Ovary (tissue), 9 donors: ENCODE measurements around the gene RTN4IP1. TPM values are rescaled to one million over a fixed set of nuclear protein-coding genes. Genes with fewer than 3 reads are reported as not detected.

Experiments
- DNase-seq, 5 donors: peaks; one replicate each; pipeline ENCODE4 v3.0.0-alpha.2; 2019 to 2020
- H3K27ac ChIP-seq, 2 donors: fragments of 200-600 bp; one replicate each; pipeline versions ENCODE4 v1.5.1 to v1.8.0; 2019 to 2022
- H3K27me3 ChIP-seq: fragments of 200-600 bp; one replicate; pipeline ENCODE4 v1.8.0; 2022
- H3K36me3 ChIP-seq: fragments of 200-600 bp; sonication (generic); one replicate; pipeline ENCODE4 v1.5.1; 2019
- H3K4me1 ChIP-seq: one replicate; pipeline ENCODE4 v1.8.1; 2013; ENCODE audit warnings: mild to moderate bottlenecking, moderate library complexity; ENCODE audit not compliant: insufficient read depth
- H3K4me3 ChIP-seq: fragments of 200-600 bp; sonication (generic); one replicate; pipeline ENCODE4 v1.5.1; 2017
- H3K9me3 ChIP-seq, 2 donors: fragments of 200-600 bp in 1 of 2; sonication (generic) in 1 of 2; one replicate each; pipeline versions ENCODE4 v1.5.1 to v1.8.1; 2013 to 2019; ENCODE audit warnings: mild to moderate bottlenecking in 1 of 2, moderate library complexity in 1 of 2
- CTCF ChIP-seq, 3 donors: fragments of 450-650 bp in 2 of 3; fragments of 200-600 bp in 1 of 3; IDR thresholded peaks; one replicate each; pipeline versions ENCODE4 v1.5.1 to v1.8.0; 2016 to 2022; ENCODE audit warnings: antibody characterized with exemption in 3 of 3, mild to moderate bottlenecking in 1 of 3
- EP300 ChIP-seq: sonication (generic); formaldehyde crosslinking; IDR thresholded peaks from one replicate; pipeline ENCODE4 v1.6.1; 2017; ENCODE audit warnings: antibody characterized with exemption
- POLR2A ChIP-seq: fragments of 450-650 bp; IDR thresholded peaks from one replicate; pipeline ENCODE4 v1.6.1; 2017; ENCODE audit warnings: antibody characterized with exemption, mild to moderate bottlenecking, moderate library complexity
- WGBS, 3 donors: extraction: QIAGEN DNeasy Blood & Tissue Kit in 1 of 3; methylation state at CpG; one replicate each; pipeline versions ENCODE4 v1.1.5 to v1.1.7; 2013 to 2017; 5-methylcytosine and 5-hydroxymethylcytosine counted together
- intact Hi-C, 4 donors: fragments of 100-400 bp; cut with DNase I; formaldehyde crosslinking; loops; one replicate each; pipeline versions ENCODE4 v1.11.0 to v1.15.1; 2022 to 2023
- polyA plus RNA-seq, 2 donors: library from polyadenylated mRNA; stranded (reverse); fragments of 200-250 nt in 1 of 2; fragments of 350-450 nt in 1 of 2; fragmentation: Illumina TruSeq in 1 of 2; extraction: RNeasy Lipid Tissue Mini Kit (QIAGEN cat#74804) in 1 of 2; gene quantifications; one replicate each; pipeline ENCODE4 v1.2.3, GENCODE V29; 2013 to 2014
- total RNA-seq, 7 donors: library from RNA; depleted of rRNA in 2 of 7; stranded (reverse); fragments of >200 nt in 2 of 7; fragmentation: NEBNext Ultra II Directional in 3 of 7; extraction: Animal tissue kit (Norgen Biotek cat#: 25700) in 3 of 7; gene quantifications; one replicate each; pipeline versions ENCODE4 v1.1.0 to v1.2.4, GENCODE V29; 2016 to 2023
- donor health status: DM: no; HTN: no; CAD: no; lungs with moderate emphysema.
- donor health status: DM: no; HTN: no; CAD: no.
- donor health status: Bipolar disorder and iron deficiency.
- donor health status: DM: yes; HTN: yes; CAD: no.
- donor health status: DM: no; HTN: no; CAD: no.
- donor health status: DM: yes; HTN: yes; CAD: no.

Gene RTN4IP1
- total and polyA plus RNA-seq, 9 donors = 2.0 to 5.2 (median 3.0) TPM

DNA sequence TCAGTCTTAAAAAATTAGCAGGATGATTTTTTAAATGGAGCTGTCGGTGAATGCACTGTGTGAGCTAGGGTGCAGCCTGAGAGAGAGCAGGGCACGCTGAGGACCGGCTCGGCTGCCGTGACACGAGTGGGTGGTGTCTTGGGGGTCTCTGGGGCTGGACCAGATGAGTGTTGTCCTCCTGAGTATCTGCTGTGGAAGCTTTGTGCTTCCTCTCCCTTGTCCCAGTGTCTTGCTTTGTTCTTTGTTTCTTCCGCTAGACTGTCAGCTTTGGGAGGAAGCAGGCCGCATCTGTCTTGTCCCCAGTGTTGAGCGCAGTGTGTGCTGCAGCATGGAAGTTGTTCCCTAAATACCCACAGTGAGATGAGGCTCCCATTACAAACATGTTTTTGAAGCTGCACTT, 89.4 kb downstream of the RTN4IP1 start:
- Histone ChIP-seq H3K9me3 (no peaks in the 10 kb centered on the region), H3K27me3 (no peaks in the 10 kb centered on the region), H3K4me1 (no peaks in the 10 kb centered on the region), H3K36me3 (no peaks in the 10 kb centered on the region), H3K4me3 (no peak overlapping the region), H3K27ac (no peak overlapping the region)
- no peak for DNase-seq
- TF ChIP-seq POLR2A = no peak
- no peak for TF ChIP-seq CTCF (IDR thresholded peaks at IDR 0.05)
- no peak for TF ChIP-seq EP300
- intact Hi-C loops = no loop called here
- 81 to 83% (median 82%) methylated on average over 9 of the region's 9 CpGs for WGBS, 3 donors

GRCh38 chr6:106538145-106538544, 91.2 kb downstream of the RTN4IP1 start:
- H3K27ac ChIP-seq = no peak overlapping the region
- WGBS, 3 donors = 67 to 75% (median 71%) methylated on average over 1 of the region's 1 CpG
- intact Hi-C loops = no loop called here
- no peaks in the 10 kb centered on the region for H3K36me3 ChIP-seq
- H3K27me3 ChIP-seq = no peaks in the 10 kb centered on the region
- no peaks in the 10 kb centered on the region for H3K4me1 ChIP-seq
- H3K4me3 ChIP-seq = no peak overlapping the region
- TF ChIP-seq CTCF (IDR thresholded peaks at IDR 0.05) = no peak
- no peak for TF ChIP-seq POLR2A
- TF ChIP-seq EP300 = no peak
- H3K9me3 ChIP-seq = no peaks in the 10 kb centered on the region
- DNase-seq = no peak

DNA sequence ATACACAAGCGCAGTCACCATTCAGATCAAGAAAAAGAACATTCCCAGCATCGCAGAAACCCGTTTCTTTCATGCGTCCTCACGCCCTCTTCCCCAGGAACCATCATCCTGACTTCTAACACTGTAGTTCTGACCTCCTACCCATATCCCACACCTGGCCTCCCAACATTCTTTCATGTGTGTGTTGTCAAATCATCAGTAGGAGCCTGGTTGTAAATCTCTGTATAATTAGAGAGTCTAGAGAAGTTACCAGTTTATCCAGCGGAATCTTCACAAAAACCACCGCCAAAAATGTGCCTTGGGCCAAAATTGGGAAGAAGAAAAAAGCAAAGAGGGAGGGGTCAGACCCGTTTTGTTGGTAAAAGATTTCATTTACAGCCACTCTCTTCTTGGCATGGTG, 91.6 kb downstream of the RTN4IP1 start:
- intact Hi-C loops = no loop called here
- TF ChIP-seq POLR2A = no peak
- no peak for TF ChIP-seq CTCF (IDR thresholded peaks at IDR 0.05)
- TF ChIP-seq EP300 = no peak
- Histone ChIP-seq H3K36me3 (no peaks in the 10 kb centered on the region), H3K9me3 (no peaks in the 10 kb centered on the region), H3K27me3 (no peaks in the 10 kb centered on the region), H3K4me1 (no peaks in the 10 kb centered on the region), H3K4me3 (no peak overlapping the region), H3K27ac (no peak overlapping the region)
- 73 to 80% (median 75%) methylated on average over 8 of the region's 8 CpGs for WGBS, 3 donors
- DNase-seq = no peak

DNA sequence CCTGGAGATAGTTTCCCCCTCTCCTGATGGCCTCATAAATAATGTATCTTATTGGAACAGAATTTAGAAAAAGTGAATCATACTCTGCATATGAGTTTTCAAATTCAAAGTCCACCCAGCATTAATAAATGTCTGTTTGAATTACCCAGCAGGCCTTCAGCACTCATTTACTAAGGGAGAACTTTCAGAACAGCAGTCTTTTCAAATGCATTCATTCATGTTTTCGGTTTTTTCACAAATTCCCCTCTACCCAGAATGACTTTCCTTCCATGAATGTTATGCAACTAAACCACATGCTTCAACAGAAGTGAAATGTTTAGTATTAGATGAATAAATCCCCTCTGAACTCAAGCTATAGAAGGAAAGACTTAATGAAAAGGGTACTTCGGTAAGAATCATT, 92.4 kb downstream of the RTN4IP1 start:
- H3K27me3 ChIP-seq = no peaks in the 10 kb centered on the region
- no peak overlapping the region for H3K27ac ChIP-seq
- no peak for DNase-seq
- H3K4me1 ChIP-seq = no peaks in the 10 kb centered on the region
- no peaks in the 10 kb centered on the region for H3K9me3 ChIP-seq
- no peak overlapping the region for H3K4me3 ChIP-seq
- no peak for TF ChIP-seq POLR2A
- no peak for TF ChIP-seq EP300
- TF ChIP-seq CTCF (IDR thresholded peaks at IDR 0.05) = no peak
- no peaks in the 10 kb centered on the region for H3K36me3 ChIP-seq
- 82 to 91% (median 85%) methylated on average over 2 of the region's 2 CpGs for WGBS, 3 donors
- intact Hi-C loops = no loop called here

GRCh38 chr6:106536357-106536756, 92.9 kb downstream of the RTN4IP1 start:
- intact Hi-C loops = no loop called here
- WGBS, 3 donors = 71 to 90% (median 87%) methylated on average over 1 of the region's 1 CpG

More at GRCh38 chr6:106536357-106536756, 92.9 kb downstream of the RTN4IP1 start:
- Histone ChIP-seq H3K9me3 (no peaks in the 10 kb centered on the region), H3K27ac (no peak overlapping the region), H3K36me3 (no peaks in the 10 kb centered on the region), H3K4me3 (no peak overlapping the region), H3K4me1 (no peaks in the 10 kb centered on the region), H3K27me3 (no peaks in the 10 kb centered on the region)
- no peak for DNase-seq
- TF ChIP-seq EP300 (no peak), CTCF (IDR thresholded peaks at IDR 0.05) (no peak), POLR2A (no peak)
